ENCODE data around the gene MED29.

MED29 gene

DNA sequence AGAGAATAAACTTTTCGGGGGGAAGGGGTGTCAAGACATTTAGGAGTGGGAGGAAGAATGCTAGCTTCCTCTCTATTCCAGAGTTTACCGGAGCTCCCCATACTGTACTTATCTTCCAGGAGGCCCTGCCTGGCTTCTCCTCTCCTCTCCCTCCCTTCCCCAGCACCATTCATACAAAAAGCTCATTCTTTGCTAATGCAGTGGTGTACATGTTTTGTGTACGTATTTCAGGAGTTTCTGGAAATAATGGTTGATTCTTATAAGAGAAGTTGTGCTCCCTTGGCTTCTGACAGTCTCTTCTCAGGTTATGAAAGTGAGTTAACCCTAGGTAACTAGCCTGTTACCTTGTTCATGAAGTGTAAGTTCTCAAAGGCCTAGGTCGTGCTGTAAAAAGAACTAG lies 41.9 kb upstream of the MED29 start:
- H3K4me3 ChIP-seq (ENCODE audit: low read depth, low read length): no peak overlapping the region
- DNase-seq (ENCODE audit: low read depth): no peak
- TF ChIP-seq, protein P1, sequence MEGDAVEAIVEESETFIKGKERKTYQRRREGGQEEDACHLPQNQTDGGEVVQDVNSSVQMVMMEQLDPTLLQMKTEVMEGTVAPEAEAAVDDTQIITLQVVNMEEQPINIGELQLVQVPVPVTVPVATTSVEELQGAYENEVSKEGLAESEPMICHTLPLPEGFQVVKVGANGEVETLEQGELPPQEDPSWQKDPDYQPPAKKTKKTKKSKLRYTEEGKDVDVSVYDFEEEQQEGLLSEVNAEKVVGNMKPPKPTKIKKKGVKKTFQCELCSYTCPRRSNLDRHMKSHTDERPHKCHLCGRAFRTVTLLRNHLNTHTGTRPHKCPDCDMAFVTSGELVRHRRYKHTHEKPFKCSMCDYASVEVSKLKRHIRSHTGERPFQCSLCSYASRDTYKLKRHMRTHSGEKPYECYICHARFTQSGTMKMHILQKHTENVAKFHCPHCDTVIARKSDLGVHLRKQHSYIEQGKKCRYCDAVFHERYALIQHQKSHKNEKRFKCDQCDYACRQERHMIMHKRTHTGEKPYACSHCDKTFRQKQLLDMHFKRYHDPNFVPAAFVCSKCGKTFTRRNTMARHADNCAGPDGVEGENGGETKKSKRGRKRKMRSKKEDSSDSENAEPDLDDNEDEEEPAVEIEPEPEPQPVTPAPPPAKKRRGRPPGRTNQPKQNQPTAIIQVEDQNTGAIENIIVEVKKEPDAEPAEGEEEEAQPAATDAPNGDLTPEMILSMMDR (IDR thresholded peaks at IDR 0.05; ENCODE audit: control insufficient read depth, extremely low read depth, insufficient read depth): no peak

- TF ChIP-seq, protein P1 (IDR thresholded peaks at IDR 0.05; ENCODE audit: control insufficient read depth, extremely low read depth, insufficient read depth): no peak
- no peak for DNase-seq (ENCODE audit: low read depth)
- H3K4me3 ChIP-seq (ENCODE audit: low read depth, low read length): no peak overlapping the region
Measured at GRCh38 chr19:39350156-39350555, 41.0 kb upstream of the MED29 start.

DNA sequence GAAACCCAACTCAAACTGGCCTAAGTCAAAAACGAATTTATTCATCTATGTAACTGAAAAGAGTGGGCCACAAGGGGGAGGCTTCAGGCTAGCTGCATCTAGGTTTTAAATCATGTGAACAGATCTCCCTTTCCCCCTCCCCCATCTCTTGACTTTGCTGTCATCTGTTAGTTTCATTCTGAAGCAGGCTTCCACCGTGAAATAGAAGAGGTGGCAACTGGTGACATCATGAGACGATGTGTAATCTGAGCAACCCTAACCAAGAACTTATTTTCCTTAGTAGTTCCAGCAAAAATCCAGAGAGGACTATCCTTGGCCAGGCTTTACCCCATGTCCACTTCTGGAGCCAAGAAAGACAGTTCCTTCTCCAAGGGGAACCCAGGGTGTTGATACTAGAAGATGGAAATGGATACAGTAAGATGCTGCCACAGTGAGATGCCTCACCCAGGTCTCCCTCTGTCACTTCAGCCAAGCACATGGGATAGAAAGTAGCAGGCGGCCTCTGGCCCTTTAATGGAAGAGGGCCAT lies 39.6 kb upstream of the MED29 start:
- TF ChIP-seq, protein P1 (IDR thresholded peaks at IDR 0.05; ENCODE audit: control insufficient read depth, extremely low read depth, insufficient read depth): no peak
- DNase-seq (ENCODE audit: low read depth): no peak
- H3K4me3 ChIP-seq (ENCODE audit: low read depth, low read length): no peak overlapping the region

GRCh38 chr19:39352381-39353255 lies 38.6 kb upstream of the MED29 start:
- H3K4me3 ChIP-seq (ENCODE audit: low read depth, low read length): no peak overlapping the region
- TF ChIP-seq, protein P1 (IDR thresholded peaks at IDR 0.05; ENCODE audit: control insufficient read depth, extremely low read depth, insufficient read depth): no peak

GRCh38 chr19:39355253-39355652 lies 35.9 kb upstream of the MED29 start:
- H3K4me3 ChIP-seq (ENCODE audit: low read depth, low read length): no peak overlapping the region
- TF ChIP-seq, protein P1 (IDR thresholded peaks at IDR 0.05; ENCODE audit: control insufficient read depth, extremely low read depth, insufficient read depth): no peak
- no peak for DNase-seq (ENCODE audit: low read depth)

More at GRCh38 chr19:39352381-39353255, 38.6 kb upstream of the MED29 start:
- no peak for DNase-seq (ENCODE audit: low read depth)

- TF ChIP-seq, protein P1 (IDR thresholded peaks at IDR 0.05; ENCODE audit: control insufficient read depth, extremely low read depth, insufficient read depth): no peak
- DNase-seq (ENCODE audit: low read depth): no peak
- H3K4me3 ChIP-seq (ENCODE audit: low read depth, low read length): no peak overlapping the region
Measured at GRCh38 chr19:39356073-39356472, 35.1 kb upstream of the MED29 start.

All from LNCaP clone FGC (cell line).